Stimulated activated CD8-positive, alpha-beta memory T cell treated with anti-CD3 and anti-CD28 coated beads, Interleukin-4, amount 100 ng/mL, for 4 hours (primary cell): ENCODE measurements around the gene LTA4H.

Experiments
- DNase-seq, 2 donors: peaks; one replicate each; pipeline ENCODE4 v3.0.0-alpha.2; 2020; ENCODE audit warnings: low read depth in 2 of 2, low spot score in 1 of 2

Gene LTA4H

GRCh38 chr12:96034621-96035282 is 635 bp downstream of the LTA4H start:
- DNase-seq: no peak

DNA sequence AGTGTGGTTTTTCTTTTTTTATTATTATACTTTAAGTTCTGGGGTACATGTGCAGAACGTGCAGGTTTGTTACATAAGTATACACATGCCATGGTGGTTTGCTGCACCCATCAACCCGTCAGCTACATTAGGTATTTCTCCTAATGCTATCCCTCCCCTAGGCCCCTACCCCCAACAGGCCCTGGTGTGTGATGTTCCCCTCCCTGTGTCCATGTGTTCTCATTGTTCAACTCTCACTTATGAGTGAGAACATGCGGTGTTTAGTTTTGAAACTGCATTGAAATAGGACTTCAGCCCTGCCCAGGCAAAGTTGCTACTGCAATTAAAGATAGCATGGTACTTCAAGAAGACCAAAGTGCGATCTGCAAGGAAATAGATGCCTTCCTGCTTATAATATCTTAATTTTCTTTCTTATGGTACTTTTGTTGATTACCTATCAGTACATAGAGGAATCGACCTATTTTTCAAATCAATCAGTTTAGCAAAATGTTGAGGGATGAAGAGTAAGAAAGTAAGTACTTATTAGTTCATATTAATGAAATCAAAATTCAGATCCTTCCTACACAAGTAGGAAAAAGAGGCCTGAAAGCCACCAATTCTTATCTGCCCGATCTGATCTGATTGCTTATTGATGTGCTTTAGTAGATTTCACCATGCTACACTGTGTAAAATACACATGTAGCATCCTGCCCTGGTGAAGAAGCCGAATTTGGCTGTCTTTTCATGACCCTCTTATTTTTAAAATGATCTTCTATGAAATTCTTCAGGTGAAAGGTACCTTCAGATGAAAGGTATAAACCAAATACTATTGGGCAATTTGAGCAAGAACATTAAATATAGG is 1.6 kb downstream of the LTA4H start:
- no peak for DNase-seq

DNA sequence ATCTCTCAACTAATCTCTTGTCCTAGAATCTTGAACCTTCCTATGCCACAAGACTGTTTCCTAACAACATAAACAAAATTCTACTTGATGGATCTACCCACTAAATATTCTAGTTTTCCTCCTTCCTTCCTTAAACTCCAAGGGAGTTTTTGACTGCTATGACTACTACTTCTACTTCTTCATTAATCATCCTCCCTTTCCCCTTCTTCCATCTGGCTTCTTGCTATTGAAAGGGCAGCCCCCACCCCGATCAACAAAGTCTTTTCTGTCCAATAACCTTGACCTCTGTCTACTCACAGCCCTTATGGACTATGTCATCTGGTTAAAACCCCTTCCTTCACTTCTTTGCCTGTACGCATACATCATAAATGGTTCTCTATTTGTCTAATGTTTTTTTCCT is 5.6 kb downstream of the LTA4H start:
- no peak for DNase-seq

GRCh38 chr12:96028538-96028937 is 6.8 kb downstream of the LTA4H start:
- no peak for DNase-seq

- DNase-seq: no peak
Observed at GRCh38 chr12:96026331-96026730, 9.1 kb downstream of the LTA4H start.

GRCh38 chr12:96025518-96025917 is 9.9 kb downstream of the LTA4H start:
- DNase-seq: no peak

GRCh38 chr12:96020314-96021003 is 14.9 kb downstream of the LTA4H start:
- no peak for DNase-seq

- DNase-seq: no peak
Observed at GRCh38 chr12:96015672-96016071, 19.7 kb downstream of the LTA4H start.

GRCh38 chr12:96014943-96015599 is 20.3 kb downstream of the LTA4H start:
- DNase-seq: no peak

DNA sequence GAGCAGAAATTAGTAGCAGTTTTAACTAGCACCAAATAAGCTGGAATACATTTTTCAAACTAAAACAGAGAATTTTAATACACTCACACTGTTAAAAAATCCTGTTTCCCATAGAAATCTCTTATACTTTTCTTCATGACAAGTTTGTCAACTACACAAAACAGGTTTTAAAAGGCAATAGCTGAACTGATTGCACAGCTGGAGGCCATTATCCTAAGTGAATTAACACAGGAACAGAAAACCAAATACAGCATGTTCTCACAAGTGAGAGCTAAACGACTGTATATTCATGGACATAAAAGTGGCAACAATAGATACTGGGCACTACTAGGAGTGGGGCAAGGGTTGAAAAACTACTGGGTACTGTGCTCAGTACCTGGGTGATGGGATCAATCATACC is 27.7 kb downstream of the LTA4H start:
- DNase-seq: no peak

DNA sequence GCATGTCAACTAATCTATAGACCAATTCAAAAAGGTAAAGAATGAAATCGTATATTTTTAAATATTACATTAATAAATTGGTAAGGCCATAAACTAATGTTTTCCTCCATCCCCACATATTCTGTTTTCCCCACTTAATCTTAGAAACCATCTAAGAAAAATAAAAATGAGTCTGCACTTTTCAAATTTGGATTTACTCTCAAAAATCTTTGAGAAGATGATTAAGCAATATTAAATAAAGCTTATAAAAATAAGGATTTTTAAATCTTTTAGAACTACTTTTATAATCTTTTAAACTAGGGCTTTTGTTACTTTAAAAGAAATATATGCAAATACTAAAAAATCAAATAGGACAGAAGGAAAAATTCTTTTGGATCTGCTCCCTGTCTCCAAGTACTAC is 28.7 kb downstream of the LTA4H start:
- no peak for DNase-seq

GRCh38 chr12:96000858-96001257 is 34.5 kb downstream of the LTA4H start:
- no peak for DNase-seq

DNA sequence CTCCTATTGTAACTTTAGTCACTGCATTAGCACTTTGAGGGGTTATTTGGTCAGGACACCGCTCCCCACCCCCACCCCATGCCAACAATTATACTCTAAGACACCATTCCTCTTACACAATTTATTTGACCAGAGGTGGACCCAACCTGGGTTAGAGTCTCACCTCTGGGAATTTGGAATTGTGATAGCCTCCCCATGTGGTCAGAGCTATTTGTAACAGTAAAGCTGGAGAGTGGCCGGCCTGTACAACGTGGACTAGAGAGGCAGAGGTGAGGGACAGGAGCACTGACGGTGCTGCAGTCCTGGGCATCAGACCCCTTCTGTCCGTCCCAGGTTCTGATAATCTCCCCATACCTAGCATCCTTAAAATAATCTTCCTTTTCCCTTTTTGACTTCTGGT is 35.9 kb downstream of the LTA4H start:
- no peak for DNase-seq

DNA sequence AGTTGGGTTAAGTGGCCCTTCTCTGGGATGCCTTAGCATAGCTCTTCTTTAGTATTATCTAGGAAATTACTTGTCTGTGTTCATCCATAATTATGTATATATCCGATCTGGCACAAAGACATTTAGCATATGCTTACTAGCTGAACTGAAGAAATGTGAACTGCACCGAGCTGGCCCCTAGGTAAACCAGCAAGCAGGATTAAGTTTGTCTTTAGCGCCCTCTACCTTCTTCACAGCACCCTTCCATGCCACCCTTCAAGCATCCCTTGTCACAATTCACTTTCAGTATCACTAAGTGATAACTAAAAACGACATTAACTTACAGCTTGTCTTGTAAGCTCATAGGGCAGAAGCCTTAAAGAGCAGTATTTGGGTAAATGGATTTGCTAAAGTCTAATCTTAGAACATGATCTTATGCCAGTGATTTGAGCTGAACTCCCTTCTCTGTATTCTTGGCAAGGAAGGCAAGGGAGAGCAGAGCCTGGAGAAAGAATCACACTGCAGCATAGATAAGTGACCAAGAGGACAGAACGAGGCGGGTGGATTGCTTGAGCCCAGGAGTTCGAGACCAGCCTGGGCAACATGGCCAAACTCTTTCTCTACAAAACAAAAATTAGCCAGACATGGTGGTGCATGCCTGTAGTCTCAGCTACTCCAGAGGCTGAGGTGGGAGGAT is 36.6 kb downstream of the LTA4H start:
- DNase-seq: no peak

DNA sequence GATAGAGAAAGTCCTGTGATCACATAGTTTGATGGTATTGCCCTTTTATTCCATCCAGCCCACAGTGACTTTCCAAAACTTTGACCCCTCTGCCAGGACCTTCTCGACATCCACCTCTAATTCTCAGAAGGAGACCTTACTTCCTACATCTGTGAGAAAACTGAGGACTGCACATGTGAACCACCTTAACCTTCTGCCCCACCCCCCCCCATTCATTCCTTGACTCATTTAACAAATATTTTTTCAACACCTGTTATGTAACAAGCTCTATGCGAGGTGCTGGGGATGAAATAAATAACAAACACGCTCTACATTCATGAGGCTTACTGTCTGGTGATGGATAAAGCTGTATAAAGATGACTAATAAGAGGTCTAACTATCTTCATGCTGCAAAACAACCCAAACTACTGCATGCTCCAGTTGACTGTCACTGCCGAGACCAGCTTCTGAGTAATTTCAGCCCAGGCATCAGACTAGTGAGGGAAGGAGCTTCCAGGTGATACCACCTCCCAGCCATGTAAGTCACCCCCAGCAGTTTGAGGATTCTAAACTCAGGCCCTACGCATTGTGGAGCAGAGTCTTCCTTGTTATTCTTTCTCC is 37.4 kb downstream of the LTA4H start:
- no peak for DNase-seq

DNA sequence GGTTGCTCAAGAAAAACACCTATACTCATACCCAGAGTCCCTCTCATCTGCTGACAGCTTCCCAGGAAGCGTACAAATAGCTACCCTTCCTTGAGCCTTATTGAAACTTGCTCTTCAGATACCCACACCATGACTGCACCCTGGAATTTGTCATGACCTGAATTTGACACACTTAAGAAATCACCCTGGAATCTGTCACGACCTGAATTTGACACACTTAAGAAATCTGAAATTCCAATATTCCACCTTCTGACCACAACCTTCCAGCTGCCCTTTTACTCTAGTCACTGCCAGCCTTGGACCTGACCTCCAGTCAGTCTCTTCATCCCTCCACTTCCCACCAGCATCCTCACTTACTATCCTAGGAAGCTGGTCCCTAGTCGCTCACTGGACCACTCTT is 38.1 kb downstream of the LTA4H start:
- DNase-seq: no peak

GRCh38 chr12:95996034-95996658 is 39.2 kb downstream of the LTA4H start, which contains the start of gene HAL:
Gene HAL, minus strand, starts transcription at chr12:95996344. Its CDS starts 434 bp downstream, at chr12:95995910.
- no peak for DNase-seq

- DNase-seq: no peak
Observed at GRCh38 chr12:95995238-95996031, 40.0 kb downstream of the LTA4H start.

GRCh38 chr12:95994476-95994875 is 40.9 kb downstream of the LTA4H start:
- DNase-seq: no peak
